Breast epithelium (tissue), 3 donors: ENCODE measurements around the gene HUNK.

Source experiments
- CTCF ChIP-seq, 3 donors: fragments of 450-650 bp; IDR thresholded peaks; one replicate each; pipeline ENCODE4 v1.5.1; 2016 to 2017; ENCODE audit warnings: antibody characterized with exemption in 3 of 3, mild to moderate bottlenecking in 3 of 3, moderate library complexity in 3 of 3
- POLR2A ChIP-seq: fragments of 450-650 bp; IDR thresholded peaks from one replicate; pipeline ENCODE4 v1.6.1; 2016; ENCODE audit warnings: antibody characterized with exemption, mild to moderate bottlenecking, moderate library complexity

- TF ChIP-seq CTCF (IDR thresholded peaks at IDR 0.05), result no peak
- TF ChIP-seq POLR2A, result no peak
Measured at GRCh38 chr21:32021319-32021994, 148.6 kb downstream of the HUNK start.
